Measurements from ENCODE around the gene ARHGAP45. TPM values are rescaled to one million over a fixed set of nuclear protein-coding genes. Genes with fewer than 3 reads are reported as not detected.

The ARHGAP45 gene
- total and polyA plus RNA-seq, 8 donors, result 5.1 to 21.6 (median 11.2) TPM

- H3K36me3 ChIP-seq, result peaks cover 0 to 17% (median 0%) of the 10 kb centered on the region in 3 donors
- no peak for ATAC-seq
- H3K4me3 ChIP-seq, result no peak overlapping the region
- no peak for TF ChIP-seq CTCF (IDR thresholded peaks at IDR 0.05)
- H3K27me3 ChIP-seq, result no peaks in the 10 kb centered on the region
- 90 to 93% methylated on average over 48 of the region's 48 CpGs for WGBS, 2 donors
- H3K27ac ChIP-seq, result no peak overlapping the region
- intact Hi-C loops (cut with DNase I), result no loop called here
- FAIRE-seq, result no peak
- peaks cover 0 to 7% (median 6%) of the 10 kb centered on the region in 3 donors for H3K4me1 ChIP-seq
- H3K9me3 ChIP-seq, result no peaks in the 10 kb centered on the region
- DNase-seq, result peak in 2 of 6 donors; percentile 55 to 80
Observed at GRCh38 chr19:1109032-1109551, 42.1 kb downstream of the ARHGAP45 start.

- DNase-seq (peak in 2 of 6 donors; percentile 45 to 79), ATAC-seq (no peak), FAIRE-seq (no peak)
- intact Hi-C loops (cut with DNase I), result loop anchor here in 1 of 3 donors (5.0 kb wide), 1 partner anchor 82 kb away; no protein-coding TSS in a partner anchor
- TF ChIP-seq CTCF (IDR thresholded peaks at IDR 0.05), result no peak
- no peak overlapping the region for H3K27ac ChIP-seq
- peaks cover 0 to 17% (median 0%) of the 10 kb centered on the region in 3 donors for H3K36me3 ChIP-seq
- no peaks in the 10 kb centered on the region for H3K27me3 ChIP-seq
- H3K9me3 ChIP-seq, result no peaks in the 10 kb centered on the region
- 93 to 95% methylated on average over 52 to 54 of the region's 54 CpGs for WGBS, 2 donors
- peaks cover 0 to 7% (median 6%) of the 10 kb centered on the region in 3 donors for H3K4me1 ChIP-seq
- H3K4me3 ChIP-seq, result no peak overlapping the region
Observed at GRCh38 chr19:1109697-1110671, 43.0 kb downstream of the ARHGAP45 start.

GRCh38 chr19:1110809-1111640 lies 44.1 kb downstream of the ARHGAP45 start:
- FAIRE-seq, result no peak
- TF ChIP-seq CTCF (IDR thresholded peaks at IDR 0.05), result no peak
- H3K9me3 ChIP-seq, result no peaks in the 10 kb centered on the region

GRCh38 chr19:1111641-1112267 lies 44.8 kb downstream of the ARHGAP45 start:
- DNase-seq, result peak in 1 of 6 donors; percentile 33
- no peak for FAIRE-seq
- ATAC-seq, result no peak
- 78 to 87% methylated on average over 15 to 18 of the region's 18 CpGs for WGBS, 2 donors
- H3K27ac ChIP-seq, result no peak overlapping the region
- no peak overlapping the region for H3K4me3 ChIP-seq
- H3K4me1 ChIP-seq, result peaks cover 0 to 7% (median 6%) of the 10 kb centered on the region in 3 donors
- no peaks in the 10 kb centered on the region for H3K27me3 ChIP-seq
- TF ChIP-seq CTCF (IDR thresholded peaks at IDR 0.05), result no peak
- H3K36me3 ChIP-seq, result peaks cover 0 to 30% (median 5%) of the 10 kb centered on the region in 3 donors
- H3K9me3 ChIP-seq, result no peaks in the 10 kb centered on the region
- intact Hi-C loops (cut with DNase I), result loop anchor here in 1 of 3 donors (5.0 kb wide), 1 partner anchor 81 kb away; no protein-coding TSS in a partner anchor

More at GRCh38 chr19:1110809-1111640, 44.1 kb downstream of the ARHGAP45 start:
- ATAC-seq (no peak), DNase-seq (peak in 2 of 6 donors; percentile 38 to 75)
- no peak overlapping the region for H3K4me3 ChIP-seq
- intact Hi-C loops (cut with DNase I), result loop anchor here in 1 of 3 donors (5.0 kb wide), 1 partner anchor 81 kb away; no protein-coding TSS in a partner anchor
- H3K36me3 ChIP-seq, result peaks cover 0 to 22% (median 0%) of the 10 kb centered on the region in 3 donors
- H3K27me3 ChIP-seq, result no peaks in the 10 kb centered on the region
- peaks cover 0 to 7% (median 6%) of the 10 kb centered on the region in 3 donors for H3K4me1 ChIP-seq
- H3K27ac ChIP-seq, result no peak overlapping the region
- WGBS, 2 donors, result 88 to 91% methylated on average over 16 to 18 of the region's 18 CpGs
